Measurements from ENCODE around the gene CNOT11.
"Not testable (repeated sequence)": the region's sequence is repeated elsewhere in the genome, so short reads cannot be mapped to it uniquely, and the experiment has no call there.

Gene CNOT11

GRCh38 chr2:101310090-101310833 is 57.6 kb downstream of the CNOT11 start:
- no peak for DNase-seq (ENCODE audit: low spot score)

- no peak for DNase-seq (ENCODE audit: low spot score)
Measured at GRCh38 chr2:101310834-101311695, 58.4 kb downstream of the CNOT11 start.

DNA sequence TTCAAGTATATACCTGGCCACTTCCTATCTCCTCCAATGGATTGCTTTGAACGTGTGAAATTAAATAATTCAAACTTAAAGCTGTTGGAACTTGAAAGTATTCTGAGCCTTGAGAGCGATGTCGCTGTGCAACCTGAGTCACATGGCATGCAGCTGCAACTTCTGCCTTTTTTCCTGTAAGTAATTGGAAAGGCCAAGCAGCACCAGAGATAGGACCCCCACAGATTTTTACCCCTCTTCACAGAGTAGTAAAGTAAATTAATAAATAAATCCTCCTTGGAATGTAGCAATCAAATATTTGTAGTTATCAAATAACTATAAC is 59.0 kb downstream of the CNOT11 start:
- DNase-seq (ENCODE audit: low spot score) = no peak

DNA sequence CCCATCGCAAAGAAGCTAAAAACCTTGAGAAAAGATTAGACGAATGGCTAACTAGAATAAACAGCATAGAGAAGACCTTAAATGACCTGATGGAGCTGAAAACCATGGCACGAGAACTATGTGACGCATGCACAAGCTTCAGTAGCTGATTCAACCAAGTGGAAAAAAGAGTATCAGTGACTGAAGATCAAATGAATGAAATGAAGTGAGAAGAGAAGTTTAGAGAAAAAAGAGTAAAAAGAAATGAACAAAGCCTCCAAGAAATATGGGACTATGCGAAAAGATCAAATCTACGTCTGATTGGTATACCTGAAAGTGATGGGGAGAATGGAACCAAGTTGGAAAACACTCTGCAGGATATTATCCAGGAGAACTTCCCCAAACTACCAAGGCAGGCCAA is 63.9 kb downstream of the CNOT11 start:
- not testable (repeated sequence) for DNase-seq (ENCODE audit: low spot score)

All from left forelimb (tissue), 1 donor.